GM12873 (cell line): Measurements from ENCODE around the gene SNCB.

Experiments
- TF ChIP-seq, protein P1 (sequence below): IDR thresholded peaks from 2 replicates; pipeline ENCODE4 v1.5.1; 2012; ENCODE audit warnings: low read depth, mild to moderate bottlenecking, moderate library complexity, low read length, control low read depth; ENCODE audit not compliant: insufficient read depth; ENCODE audit errors: missing control alignments

SNCB gene

GRCh38 chr5:176625966-176626875 is 4.1 kb downstream of the SNCB start:
- TF ChIP-seq, protein P1, sequence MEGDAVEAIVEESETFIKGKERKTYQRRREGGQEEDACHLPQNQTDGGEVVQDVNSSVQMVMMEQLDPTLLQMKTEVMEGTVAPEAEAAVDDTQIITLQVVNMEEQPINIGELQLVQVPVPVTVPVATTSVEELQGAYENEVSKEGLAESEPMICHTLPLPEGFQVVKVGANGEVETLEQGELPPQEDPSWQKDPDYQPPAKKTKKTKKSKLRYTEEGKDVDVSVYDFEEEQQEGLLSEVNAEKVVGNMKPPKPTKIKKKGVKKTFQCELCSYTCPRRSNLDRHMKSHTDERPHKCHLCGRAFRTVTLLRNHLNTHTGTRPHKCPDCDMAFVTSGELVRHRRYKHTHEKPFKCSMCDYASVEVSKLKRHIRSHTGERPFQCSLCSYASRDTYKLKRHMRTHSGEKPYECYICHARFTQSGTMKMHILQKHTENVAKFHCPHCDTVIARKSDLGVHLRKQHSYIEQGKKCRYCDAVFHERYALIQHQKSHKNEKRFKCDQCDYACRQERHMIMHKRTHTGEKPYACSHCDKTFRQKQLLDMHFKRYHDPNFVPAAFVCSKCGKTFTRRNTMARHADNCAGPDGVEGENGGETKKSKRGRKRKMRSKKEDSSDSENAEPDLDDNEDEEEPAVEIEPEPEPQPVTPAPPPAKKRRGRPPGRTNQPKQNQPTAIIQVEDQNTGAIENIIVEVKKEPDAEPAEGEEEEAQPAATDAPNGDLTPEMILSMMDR: no peak

DNA sequence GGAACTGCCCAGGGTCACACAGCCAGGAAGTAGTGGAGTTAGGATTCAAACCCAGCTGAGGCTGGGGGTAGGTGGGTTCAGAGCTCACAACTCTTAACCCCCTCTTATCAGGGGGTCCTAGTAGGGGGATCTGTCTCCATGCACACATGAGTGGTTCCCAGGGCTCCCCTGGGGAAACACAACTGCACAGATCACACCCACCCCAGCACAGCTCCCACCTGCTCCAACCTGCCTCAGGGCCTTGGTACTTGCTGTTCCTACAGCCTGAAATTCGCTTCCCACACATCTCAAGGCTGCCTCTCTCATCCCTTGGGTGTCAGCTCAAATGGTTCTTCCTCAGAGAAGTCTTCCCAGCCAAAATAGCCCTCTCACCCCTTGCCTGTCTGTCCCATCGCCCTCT is 4.8 kb downstream of the SNCB start:
- TF ChIP-seq, protein P1: no peak

DNA sequence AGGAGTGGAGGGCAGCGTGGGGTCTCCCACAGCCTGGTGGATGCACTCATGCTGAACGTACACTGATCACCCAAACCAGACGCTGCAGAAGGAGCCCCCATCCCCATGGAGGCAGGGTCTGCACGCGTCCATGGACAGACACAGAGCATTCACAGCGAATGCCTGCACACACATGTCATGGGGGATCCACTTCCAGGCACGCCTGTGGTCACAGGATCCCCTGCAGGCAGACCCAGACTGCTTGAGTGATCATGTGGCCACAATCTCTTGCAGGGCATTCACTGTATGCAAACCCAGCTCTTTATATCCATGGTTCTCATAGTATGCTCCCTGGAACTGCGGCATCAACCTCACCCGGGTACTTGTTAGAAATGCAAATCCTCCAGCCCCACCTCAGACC is 5.4 kb downstream of the SNCB start:
- TF ChIP-seq, protein P1: no peak

DNA sequence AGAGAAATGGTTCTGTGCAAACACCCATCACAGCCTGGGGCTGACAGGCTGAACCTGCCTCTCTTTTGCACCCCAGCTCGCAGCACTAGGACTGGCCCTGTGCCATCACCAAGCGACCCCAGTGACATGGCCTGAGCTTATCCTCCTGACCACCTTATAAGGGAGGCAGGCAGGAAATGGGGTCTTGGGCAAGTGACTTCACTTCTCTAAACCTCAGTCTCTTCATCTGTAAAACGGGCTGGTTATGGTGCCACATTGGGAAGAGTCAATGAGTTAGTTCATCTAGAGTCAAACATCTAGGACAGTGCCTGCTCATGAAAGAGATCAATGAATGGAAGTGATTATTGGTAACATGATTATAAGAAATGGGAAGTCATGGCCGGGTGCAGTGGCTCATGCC is 6.2 kb downstream of the SNCB start:
- TF ChIP-seq, protein P1: no peak

DNA sequence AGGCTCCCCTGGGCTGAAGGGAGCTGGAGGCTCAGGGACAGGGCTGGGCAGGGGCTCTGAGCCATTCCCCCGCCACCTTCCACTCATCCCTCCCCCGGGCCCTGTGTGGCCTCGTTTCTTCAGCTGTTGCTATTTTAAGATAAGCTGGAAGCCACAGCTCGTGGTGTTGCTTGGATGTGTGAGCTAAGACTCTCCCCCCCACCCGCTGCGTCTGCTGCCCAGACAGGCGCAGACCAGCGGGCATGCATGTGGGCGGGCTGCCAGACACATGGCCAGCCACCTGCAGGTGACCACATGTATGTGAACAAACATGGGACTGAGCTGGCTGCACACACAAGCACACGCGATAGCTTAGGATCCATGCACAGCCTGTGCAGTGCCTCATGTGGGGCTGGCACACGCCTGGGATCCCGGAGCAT is 8.7 kb downstream of the SNCB start:
- TF ChIP-seq, protein P1: no peak

DNA sequence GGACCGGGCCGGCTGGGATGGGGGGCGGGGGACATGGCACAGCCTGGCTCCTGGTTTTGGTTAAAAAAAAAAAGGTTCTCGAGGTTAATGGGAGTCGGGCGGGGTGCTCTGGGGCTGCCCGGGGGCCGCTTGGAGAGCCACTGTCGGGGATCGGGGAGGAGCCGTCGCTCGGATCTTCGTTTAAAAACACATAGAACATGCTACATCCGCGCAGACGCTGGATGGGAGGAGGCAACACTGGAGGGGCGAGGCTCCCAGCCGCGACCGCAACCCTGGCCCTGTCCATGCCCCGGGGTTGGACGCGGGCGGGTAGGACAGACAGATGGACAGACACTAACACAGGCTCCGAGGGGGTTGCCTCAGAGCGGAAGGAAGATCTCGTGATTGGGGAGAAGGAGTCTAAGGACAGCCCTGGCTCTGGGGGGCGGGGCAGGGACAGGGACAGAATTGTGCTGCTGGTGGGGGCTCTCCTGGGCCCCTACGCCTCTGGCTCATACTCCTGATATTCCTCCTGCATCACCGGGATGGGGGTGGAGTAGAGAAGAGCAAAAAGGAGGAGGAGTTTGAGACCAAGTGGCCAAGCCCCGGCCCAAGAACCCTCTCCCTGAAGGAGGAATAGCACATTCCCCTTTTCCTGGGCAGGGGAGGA is 9.9 kb downstream of the SNCB start:
- TF ChIP-seq, protein P1: no peak

DNA sequence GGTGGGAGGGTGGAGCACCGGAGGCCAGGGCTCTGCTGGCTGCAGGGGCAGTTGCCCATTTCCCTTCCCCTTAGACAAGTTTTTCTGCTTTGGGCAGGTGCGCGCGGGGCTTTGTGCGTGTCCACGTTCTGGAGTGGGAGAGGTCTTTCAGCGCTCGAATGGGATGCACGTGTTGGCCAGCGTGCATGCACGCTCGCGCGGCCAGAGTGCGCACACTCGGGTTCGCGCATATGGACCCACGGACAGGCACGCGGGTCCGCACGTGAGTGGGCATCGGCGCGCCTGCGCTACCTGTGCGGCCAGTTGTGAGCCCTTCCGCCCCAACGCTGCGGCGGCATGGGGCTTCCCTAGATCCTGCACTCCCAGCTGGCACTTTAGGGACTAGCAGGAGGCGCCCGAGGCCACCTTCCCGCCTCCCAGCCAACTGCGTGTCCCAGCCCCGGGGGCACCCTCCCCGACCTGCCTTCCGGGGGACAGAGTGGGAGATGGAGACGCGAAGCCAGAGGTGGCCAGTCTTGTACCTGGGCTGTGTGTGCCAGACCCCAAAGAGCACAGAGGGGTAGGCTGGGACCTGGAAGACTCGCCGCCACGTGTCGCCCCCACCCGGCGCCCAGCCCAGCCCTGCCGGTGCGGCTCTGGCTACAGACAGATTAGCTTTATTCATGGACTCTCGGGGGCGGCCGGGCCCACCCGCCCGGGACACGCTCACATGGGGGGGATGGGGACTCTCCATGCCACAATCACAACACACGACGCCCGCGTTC is 10.6 kb downstream of the SNCB start:
- TF ChIP-seq, protein P1: no peak
